Cardiac fibroblast (primary cell): ENCODE data around the gene CTTNBP2NL.
"Not testable (repeated sequence)": the region's sequence is repeated elsewhere in the genome, so short reads cannot be mapped to it uniquely, and the experiment has no call there.

Experiments
- DNase-seq, 2 donors: peaks; one replicate each; pipeline versions ENCODE4 v3.0.0 to v3.0.0-alpha.2; 2010; ENCODE audit warnings: low read depth in 2 of 2
- H3K4me3 ChIP-seq, 2 donors: replicated peaks in 1 of 2; 1 replicate in 1 of 2; 2 replicates in 1 of 2; pipeline ENCODE4 v1.5.1; 2011; ENCODE audit warnings: low read depth in 2 of 2, low read length in 2 of 2, mild to moderate bottlenecking in 2 of 2, moderate library complexity in 1 of 2
- TF ChIP-seq, protein P1 (sequence below): IDR thresholded peaks from one replicate; pipeline ENCODE4 v1.5.1; 2011; ENCODE audit warnings: low read depth, mild to moderate bottlenecking, low read length, inconsistent platforms

CTTNBP2NL gene

DNA sequence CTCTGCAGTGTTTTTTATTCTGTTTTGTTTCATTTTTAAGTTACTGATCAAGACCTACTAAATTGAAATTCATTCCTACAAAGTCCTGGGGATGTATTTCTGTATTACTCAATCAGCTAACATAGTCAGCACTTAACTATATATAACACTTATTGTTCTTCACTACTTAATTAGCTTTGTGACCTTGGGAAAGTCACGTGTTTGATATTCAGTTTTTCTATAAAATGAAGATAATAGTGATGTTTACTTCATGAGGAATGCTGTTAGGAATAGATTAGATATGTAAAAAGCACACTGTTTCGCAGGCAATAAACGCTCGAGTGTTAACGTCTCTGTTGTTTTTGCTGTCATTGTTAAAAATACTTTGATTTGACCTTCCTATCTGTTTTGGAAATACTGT, 44.6 kb downstream of the CTTNBP2NL start:
- H3K4me3 ChIP-seq, result no peak overlapping the region
- TF ChIP-seq, protein P1, sequence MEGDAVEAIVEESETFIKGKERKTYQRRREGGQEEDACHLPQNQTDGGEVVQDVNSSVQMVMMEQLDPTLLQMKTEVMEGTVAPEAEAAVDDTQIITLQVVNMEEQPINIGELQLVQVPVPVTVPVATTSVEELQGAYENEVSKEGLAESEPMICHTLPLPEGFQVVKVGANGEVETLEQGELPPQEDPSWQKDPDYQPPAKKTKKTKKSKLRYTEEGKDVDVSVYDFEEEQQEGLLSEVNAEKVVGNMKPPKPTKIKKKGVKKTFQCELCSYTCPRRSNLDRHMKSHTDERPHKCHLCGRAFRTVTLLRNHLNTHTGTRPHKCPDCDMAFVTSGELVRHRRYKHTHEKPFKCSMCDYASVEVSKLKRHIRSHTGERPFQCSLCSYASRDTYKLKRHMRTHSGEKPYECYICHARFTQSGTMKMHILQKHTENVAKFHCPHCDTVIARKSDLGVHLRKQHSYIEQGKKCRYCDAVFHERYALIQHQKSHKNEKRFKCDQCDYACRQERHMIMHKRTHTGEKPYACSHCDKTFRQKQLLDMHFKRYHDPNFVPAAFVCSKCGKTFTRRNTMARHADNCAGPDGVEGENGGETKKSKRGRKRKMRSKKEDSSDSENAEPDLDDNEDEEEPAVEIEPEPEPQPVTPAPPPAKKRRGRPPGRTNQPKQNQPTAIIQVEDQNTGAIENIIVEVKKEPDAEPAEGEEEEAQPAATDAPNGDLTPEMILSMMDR, result no peak
- DNase-seq, result no peak

DNA sequence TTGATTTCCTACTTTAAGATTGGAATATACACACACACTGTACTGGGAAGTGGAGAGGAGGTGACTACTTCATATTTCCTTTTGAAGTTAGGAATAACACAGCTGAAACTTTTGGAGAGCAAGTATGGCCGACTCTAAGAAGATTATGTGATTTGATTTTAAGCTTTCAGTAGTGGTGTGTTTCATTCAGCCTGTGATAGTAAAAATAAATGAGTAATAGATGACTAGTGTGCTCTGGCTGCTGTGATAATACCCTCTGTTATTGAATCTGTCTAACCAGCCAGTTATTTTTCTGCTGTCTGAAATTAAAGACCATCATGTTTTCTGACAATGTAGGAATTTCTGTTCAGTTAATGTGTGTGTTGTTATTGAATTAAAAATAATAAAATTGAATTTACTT, 48.3 kb downstream of the CTTNBP2NL start:
- TF ChIP-seq, protein P1, result no peak
- peak in 1 of 2 donors; percentile 77 for DNase-seq
- H3K4me3 ChIP-seq, result no peak overlapping the region

DNA sequence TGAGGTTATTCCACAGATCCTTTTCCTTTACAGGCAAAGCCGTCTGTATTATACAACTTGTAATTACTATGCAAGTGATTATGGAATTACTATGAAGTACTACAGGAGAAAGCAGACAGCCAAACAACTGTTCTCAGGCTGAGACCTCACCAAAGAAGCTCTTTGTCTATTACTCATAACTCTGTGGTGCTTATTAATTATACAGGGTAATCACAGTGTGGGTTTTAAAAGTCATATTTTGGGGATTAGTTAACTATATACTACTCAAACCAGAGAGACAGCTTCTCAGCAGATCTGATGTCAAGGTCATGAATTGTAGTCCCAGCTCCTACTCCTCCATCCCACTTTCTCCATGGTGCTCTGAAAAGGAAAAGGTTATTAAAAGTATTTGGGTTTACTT, 49.6 kb downstream of the CTTNBP2NL start:
- no peak overlapping the region for H3K4me3 ChIP-seq
- TF ChIP-seq, protein P1, result no peak
- DNase-seq, result no peak

DNA sequence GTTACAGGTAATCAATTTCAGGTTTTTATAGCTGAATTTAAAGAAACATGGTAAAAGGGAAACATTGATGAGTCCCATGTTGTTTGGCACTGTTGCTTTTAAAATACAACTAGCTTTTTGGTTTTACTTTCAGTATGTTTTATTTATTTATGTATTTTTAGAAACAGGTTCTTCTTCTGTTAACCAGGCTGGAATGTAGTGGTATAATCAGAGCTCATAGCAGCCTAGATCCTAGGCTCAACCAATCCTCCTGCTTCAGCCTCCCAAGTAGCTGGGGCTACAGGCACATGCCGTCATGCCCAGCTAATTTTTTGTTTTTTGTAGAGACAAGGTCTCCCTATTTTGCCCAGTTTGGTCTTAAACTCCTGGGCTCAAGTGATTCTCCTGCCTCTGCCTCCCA, 50.4 kb downstream of the CTTNBP2NL start:
- no peak overlapping the region for H3K4me3 ChIP-seq
- no peak for DNase-seq
- TF ChIP-seq, protein P1, result no peak

DNA sequence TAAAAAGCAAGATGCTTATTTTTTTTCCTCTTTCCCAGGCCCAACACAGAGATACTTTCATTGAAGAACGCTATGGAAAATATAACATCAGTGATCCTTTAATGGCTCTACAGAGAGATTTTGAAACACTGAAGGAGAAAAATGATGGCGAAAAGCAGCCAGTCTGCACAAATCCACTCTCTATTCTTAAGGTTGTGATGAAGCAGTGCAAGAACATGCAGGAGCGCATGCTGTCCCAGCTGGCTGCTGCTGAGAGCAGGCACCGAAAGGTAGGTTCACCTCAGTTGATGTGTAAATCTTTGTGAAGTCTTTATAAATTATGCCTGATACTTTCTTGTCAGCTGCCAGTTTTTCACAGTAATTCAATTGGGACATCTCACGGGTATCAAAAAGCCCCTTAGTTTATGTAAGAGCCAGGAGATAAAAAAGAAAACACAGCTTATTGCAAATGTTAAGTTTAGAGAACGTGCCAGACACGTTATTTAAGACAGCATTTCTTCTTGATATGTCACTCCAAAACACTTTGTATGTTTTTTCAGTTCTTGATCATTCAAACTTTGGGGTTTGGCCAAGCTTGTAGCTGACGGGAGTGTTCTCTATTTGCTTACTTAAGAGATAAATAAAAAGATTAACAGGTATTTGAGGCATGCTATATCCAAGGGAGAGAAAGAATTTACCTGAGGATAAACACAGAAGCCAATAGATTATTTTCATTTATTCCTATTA, 53.1 kb downstream of the CTTNBP2NL start:
- DNase-seq, result no peak
- TF ChIP-seq, protein P1, result no peak

DNA sequence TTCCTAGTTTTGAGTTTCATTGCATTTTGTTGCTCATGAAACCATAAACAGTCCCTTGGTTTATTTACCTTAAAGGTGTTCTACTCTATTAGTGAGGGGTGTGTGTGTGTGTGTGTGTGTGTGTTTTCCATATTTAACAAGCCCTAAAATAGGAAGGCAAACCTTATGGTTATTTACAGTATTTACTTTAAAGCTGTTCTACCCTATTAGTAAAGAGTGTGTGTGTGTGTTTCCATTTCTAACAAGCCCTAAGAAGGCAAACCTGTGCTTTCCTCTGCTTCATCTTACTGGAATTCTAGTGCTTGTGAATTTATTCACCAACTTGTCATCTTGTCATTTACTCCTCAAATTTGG, 53.6 kb downstream of the CTTNBP2NL start:
- H3K4me3 ChIP-seq, result no peak overlapping the region
- no peak for DNase-seq
- TF ChIP-seq, protein P1, result no peak

More for the DNA sequence above, 53.1 kb downstream of the CTTNBP2NL start:
- H3K4me3 ChIP-seq, result no peak overlapping the region

DNA sequence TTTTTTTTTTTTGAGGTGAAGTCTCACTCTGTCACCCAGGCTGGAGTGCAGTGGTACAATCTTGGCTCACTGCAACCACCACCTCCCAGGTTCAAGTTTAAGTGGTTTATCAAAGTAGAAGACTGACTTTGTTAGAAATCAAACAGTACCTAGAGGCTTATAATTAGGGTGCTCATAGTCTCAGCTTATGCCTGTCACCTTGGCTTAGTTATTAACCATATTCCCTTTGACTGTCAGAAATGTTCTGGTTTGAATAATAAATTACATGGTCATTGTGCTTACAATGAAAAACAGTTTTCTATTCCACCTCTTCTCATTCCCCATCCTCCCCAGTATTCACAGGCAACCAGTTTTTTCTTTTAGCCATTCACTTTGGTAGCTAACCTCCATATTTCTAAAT, 54.8 kb downstream of the CTTNBP2NL start:
- H3K4me3 ChIP-seq, result no peak overlapping the region
- no peak for DNase-seq
- TF ChIP-seq, protein P1, result no peak

DNA sequence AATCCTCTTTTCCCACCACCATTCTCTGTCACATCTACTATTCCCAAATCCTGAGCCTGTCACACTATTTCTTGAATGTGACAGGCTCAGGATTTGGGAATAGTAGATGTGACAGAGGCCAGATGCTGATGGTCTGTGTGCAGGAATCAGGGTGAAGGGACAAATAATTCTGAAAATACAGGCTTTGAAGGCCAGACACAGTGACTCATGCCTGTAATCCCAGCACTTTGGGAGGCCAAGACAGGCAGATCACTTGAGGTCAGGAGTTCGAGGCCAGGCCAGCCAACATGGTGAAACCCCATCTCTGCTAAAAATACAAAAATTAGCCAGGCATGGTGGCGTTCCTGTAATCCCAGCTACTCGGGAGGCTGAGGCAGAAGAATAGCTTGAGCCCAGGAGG, 55.3 kb downstream of the CTTNBP2NL start:
- not testable (repeated sequence) for H3K4me3 ChIP-seq
- peak in 1 of 2 donors; percentile 49 for DNase-seq
